ENCODE results near the gene TIMM17A. TPM values are rescaled to one million over a fixed set of nuclear protein-coding genes. Genes with fewer than 3 reads are reported as not detected.

The TIMM17A gene
- total RNA-seq, 1 donor from 2014 or later: 36.3 TPM

DNA sequence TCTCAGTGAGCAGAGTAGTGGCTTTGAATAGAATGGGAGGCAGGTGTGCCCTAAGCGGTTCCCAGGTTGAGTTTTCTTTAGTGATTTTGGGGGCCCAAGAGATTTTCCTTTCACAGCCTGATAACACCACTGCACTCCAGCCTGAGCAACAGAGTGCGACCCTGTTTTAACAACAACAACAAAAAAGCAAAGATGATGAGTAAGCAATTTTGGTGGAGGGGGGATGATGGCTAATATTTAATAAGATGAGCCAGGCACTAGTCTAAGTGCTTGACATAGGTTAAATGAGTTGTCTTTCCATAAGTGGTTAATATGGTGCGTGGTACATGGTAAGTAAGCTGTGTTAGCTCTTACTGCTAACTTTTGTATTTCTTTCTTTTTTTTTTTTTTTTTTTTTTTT, 29.1 kb downstream of the TIMM17A start:
- ATAC-seq: no peak

GRCh38 chr1:201985355-201985754, 30.1 kb downstream of the TIMM17A start:
- ATAC-seq: no peak

- ATAC-seq: peak; percentile 19
Observed at GRCh38 chr1:201988601-201989000, 33.3 kb downstream of the TIMM17A start.

DNA sequence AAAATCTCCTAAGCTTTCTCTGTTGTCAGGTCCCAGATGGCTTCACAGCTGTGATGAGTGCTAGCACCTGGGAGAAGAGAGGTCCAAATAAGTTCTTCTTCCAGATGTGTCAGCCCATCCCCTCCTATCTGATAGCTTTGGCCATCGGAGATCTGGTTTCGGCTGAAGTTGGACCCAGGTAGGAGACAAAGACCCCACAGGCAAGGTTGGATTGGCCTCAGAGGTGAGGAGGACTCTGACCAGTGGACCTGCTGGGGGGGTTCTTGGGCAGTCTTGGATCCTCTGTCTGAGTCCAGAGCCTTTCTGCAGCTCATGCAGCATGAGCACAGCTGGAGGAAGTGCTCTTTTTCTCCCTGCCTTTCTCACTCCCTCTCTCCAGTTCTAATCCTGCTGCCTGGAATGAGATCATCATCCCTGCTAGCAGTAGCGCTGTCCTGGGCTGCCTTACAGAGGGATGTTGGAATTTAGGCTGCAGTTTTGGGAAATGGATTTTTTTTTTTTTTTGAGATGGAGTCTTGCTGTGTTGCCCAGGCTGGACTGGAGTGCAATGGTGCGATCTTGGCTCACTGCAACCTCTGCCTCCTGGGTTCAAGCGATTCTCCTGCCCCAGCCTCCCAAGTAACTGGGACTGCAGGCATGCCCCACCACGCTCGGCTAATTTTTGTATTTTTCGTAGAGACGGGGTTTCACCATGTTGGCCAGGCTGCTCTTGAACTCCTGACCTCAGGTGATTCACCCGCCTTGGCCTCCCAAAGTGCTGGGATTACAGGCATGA, 34.2 kb downstream of the TIMM17A start:
- peak; percentile 7 for ATAC-seq

DNA sequence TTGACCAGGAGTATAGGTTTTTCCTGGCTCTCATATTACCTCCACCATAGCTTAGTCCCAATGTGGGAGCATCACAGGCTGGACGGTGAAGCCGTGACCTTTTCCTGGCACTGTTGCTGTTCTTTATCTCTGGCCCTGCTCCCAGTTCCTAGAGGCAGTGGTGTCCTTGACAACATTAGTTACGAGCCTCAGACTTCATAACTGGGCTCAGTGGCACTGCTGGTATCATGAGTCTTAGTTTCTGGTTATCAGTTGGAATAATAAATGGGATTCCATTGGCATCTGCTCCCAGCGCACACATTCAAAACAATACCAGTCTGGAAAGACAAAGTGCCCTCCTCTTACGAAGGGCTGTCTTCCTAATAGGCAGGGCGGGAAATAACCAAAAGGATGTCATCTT, 35.1 kb downstream of the TIMM17A start:
- ATAC-seq: no peak

DNA sequence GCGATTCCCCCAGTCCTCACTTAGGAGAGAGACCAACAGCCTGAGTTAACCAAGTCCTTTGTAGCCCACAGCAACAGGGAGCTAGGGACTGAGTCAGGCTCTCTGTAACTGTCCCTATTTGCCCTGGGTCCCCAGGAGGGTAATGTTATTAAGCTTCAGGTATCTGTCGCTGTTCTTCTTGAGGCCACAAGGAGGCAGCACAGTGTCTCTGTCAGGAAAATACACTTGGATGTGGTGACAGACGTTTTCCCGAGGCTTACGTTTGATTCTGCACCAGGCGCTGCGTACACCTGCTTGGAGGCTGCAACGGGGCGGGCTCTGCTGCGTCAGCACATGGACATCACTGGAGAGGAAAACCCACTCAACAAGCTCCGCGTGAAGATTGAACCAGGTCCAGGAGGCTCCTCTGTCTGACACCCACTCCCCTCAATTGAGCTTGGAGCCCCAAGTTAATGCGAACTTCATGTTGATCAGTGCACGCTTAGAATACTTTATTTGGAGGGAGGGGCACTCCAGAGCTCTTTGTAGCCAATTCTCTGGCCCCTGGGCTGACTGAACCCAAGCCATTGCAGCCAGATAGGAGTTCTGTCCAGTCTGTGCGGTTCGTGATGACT, 44.4 kb downstream of the TIMM17A start:
- ATAC-seq: peak; percentile 75

GRCh38 chr1:202002507-202002906, 47.2 kb downstream of the TIMM17A start:
- ATAC-seq: no peak

- no peak for ATAC-seq
Observed at GRCh38 chr1:202004711-202005110, 49.4 kb downstream of the TIMM17A start.

DNA sequence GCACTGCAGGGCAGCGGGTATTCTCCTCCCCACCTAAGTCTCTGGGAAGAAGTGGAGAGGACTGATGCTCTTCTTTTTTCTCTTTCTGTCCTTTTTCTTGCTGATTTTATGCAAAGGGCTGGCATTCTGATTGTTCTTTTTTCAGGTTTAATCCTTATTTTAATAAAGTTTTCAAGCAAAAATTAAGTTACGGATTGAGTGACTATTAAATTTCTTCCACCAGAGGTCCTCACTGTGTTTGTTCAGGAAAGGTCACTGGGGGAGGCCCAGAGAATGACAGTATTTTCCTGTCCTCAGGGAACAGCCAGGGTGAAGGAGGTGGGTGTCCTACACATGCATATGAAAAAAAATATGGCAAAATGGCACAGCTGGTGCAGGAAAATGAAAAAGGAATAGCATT, 50.7 kb downstream of the TIMM17A start:
- no peak for ATAC-seq

- ATAC-seq: no peak
Observed at GRCh38 chr1:202007304-202007703, 52.0 kb downstream of the TIMM17A start.

- ATAC-seq: peak; percentile 53
Observed at GRCh38 chr1:202007805-202008489, 52.6 kb downstream of the TIMM17A start.

- peak; percentile 54 for ATAC-seq
Observed at GRCh38 chr1:202009326-202010179, 54.2 kb downstream of the TIMM17A start.

DNA sequence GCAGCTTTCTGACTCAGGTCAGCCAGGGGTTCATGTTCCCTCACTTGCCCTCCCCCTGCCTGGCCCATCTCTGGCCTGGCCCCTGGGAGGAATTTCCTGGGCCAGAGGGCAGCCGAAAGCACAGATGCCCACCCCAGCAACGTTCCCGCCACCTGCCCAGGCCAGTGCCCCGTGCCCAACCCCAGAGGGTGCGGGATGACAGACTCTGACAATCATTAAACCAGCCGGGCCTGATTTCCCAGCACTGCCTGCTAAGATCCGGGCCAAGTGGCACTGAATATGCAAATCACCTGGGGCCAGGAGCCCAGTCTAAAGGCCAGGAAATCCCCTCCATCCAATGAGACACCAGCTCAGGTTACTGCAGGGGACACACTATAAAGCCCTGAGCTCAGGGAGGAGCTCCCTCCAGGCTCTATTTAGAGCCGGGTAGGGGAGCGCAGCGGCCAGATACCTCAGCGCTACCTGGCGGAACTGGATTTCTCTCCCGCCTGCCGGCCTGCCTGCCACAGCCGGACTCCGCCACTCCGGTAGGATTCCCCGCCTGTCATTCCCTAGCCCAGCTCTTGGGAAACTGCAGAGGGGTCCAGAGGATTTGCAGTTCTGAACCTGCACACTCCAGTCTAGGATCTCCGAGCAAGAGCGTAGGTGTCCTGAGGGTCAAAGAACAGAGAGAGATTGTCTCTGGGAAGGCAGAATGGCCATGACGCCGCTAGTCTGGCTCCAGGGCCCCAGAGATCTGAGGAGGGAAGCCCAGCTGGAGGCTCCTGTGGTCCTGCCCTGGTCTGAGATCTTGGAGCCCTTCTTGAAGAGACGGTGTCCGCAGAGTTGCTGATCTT, 55.1 kb downstream of the TIMM17A start, which contains the start of gene ELF3:
TSS of gene ELF3 (plus strand) at position 408 of the 836 bp plus-strand sequence. CDS start 550 bp downstream, outside the sequence.
- peak; percentile 79 for ATAC-seq

- no peak for ATAC-seq
Observed at GRCh38 chr1:202011994-202012393, 56.7 kb downstream of the TIMM17A start.

GRCh38 chr1:202012544-202013478, 57.5 kb downstream of the TIMM17A start:
- ATAC-seq: no peak

DNA sequence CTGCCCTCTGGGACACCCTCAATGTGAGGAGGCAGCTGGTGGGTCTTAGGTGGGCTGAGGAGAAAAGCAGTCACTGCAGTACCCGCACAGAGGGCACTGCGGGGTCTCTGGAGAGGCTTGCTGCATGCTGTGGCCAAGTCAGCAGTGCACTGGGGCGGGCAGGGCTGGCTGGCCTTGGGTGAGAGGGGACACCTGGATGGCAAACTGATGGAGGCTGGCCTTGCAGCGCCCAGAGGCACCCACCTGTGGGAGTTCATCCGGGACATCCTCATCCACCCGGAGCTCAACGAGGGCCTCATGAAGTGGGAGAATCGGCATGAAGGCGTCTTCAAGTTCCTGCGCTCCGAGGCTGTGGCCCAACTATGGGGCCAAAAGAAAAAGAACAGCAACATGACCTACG, 58.3 kb downstream of the TIMM17A start:
- ATAC-seq: no peak

DNA sequence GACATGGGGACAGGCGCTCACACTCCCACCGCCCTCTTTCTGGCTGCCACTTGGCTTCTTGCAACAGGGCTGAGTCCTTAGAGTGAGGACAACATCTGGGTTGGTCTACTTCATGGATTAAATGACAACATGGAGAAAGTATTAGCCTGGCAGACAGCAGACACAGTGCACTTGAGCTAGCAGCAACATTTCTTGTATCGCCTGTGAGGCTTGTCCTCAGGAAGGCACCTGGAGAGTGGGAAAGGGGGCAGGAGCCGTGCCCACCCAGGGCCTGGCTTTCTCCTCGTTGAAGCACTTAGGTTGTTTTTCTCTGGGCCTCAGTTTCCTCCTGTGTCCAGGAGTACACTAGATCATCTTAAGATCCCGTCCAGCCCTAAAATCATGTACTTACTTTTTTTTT, 58.8 kb downstream of the TIMM17A start:
- no peak for ATAC-seq

- ATAC-seq: no peak
Observed at GRCh38 chr1:202014915-202015661, 59.8 kb downstream of the TIMM17A start.

DNA sequence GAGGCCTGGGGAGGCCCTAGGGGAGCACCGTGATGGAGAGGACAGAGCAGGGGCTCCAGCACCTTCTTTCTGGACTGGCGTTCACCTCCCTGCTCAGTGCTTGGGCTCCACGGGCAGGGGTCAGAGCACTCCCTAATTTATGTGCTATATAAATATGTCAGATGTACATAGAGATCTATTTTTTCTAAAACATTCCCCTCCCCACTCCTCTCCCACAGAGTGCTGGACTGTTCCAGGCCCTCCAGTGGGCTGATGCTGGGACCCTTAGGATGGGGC, 60.3 kb downstream of the TIMM17A start:
- ATAC-seq: no peak
